Hematopoietic multipotent progenitor cell treated with erythropoietin and hydrocortisone succinate and interleukin-3 and kit ligand, for 6 days (in vitro differentiated cells): ENCODE data around the gene CIB2.
A peak's percentile ranks its signal among the peaks of the same experiment; 100 is the strongest.

Source experiments
- DNase-seq: peaks from one replicate; pipeline ENCODE4 v3.0.0-alpha.2; 2015

The CIB2 gene

GRCh38 chr15:78064544-78064943 lies 66.7 kb downstream of the CIB2 start:
- DNase-seq, result no peak

GRCh38 chr15:78063970-78064385 lies 67.3 kb downstream of the CIB2 start:
- no peak for DNase-seq

- DNase-seq, result no peak
These were observed 68.0 kb downstream of the CIB2 start for GRCh38 chr15:78063217-78063616.

GRCh38 chr15:78061963-78062427 lies 69.2 kb downstream of the CIB2 start:
- peak; percentile 75 for DNase-seq

GRCh38 chr15:78060232-78060631 lies 71.0 kb downstream of the CIB2 start:
- DNase-seq, result no peak

- no peak for DNase-seq
These were observed 72.0 kb downstream of the CIB2 start for GRCh38 chr15:78059110-78059839.

GRCh38 chr15:78058401-78058935 lies 72.8 kb downstream of the CIB2 start:
- no peak for DNase-seq

- DNase-seq, result no peak
These were observed 73.4 kb downstream of the CIB2 start for GRCh38 chr15:78057803-78058202.

GRCh38 chr15:78056714-78057269 lies 74.5 kb downstream of the CIB2 start:
- DNase-seq, result peak; percentile 49

- no peak for DNase-seq
These were observed 75.1 kb downstream of the CIB2 start for GRCh38 chr15:78055919-78056713.

GRCh38 chr15:78054966-78055365 lies 76.3 kb downstream of the CIB2 start:
- DNase-seq, result no peak
